A673 (cell line): ENCODE data around the gene NSD2.

Source experiments
- EZH2 ChIP-seq: fragments of 200-600 bp; sonication (generic); IDR thresholded peaks from 2 replicates; pipeline ENCODE4 v1.6.1; 2017; ENCODE audit warnings: borderline replicate concordance, low read depth, mild to moderate bottlenecking, mixed read lengths, antibody characterized with exemption, low read length; ENCODE audit not compliant: poor library complexity, severe bottlenecking
- TF ChIP-seq, protein P1 (sequence below): fragments of 300-800, 200-600 bp; sonication (generic); conservative IDR thresholded peaks from 2 replicates; pipeline ENCODE4 v1.5.1; 2017; ENCODE audit warnings: low read depth, mild to moderate bottlenecking, antibody characterized with exemption, low read length, moderate library complexity, mixed read lengths

DNA sequence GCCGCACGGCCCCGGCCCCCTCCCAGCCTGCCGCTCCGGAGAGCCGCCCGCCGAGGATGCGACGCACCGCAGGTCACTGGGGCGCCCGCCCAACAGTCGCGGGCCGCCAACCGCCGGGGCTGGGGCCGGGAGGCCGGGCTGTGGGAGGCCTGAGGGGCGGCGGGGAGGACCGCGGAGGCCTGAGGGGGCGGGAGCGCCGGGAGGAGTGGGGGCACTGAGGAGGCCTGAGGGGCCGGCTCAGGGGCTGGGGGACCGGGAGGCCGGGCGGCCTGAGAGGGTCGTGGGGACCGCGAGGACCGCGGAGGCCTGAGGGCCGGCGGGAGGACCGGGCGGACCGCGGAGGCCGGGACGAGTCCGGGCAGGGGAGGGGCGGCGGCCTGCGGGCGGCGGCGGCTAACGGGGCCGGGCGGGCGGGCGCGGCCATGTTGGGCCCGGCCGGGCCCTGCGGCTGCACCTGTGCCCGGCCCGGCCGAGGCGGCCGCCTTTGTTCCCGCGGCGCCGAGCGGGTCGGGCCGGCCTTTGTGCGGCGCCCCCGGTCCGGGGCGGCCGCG is 353 bp downstream of the NSD2 start:
- TF ChIP-seq, protein P1, sequence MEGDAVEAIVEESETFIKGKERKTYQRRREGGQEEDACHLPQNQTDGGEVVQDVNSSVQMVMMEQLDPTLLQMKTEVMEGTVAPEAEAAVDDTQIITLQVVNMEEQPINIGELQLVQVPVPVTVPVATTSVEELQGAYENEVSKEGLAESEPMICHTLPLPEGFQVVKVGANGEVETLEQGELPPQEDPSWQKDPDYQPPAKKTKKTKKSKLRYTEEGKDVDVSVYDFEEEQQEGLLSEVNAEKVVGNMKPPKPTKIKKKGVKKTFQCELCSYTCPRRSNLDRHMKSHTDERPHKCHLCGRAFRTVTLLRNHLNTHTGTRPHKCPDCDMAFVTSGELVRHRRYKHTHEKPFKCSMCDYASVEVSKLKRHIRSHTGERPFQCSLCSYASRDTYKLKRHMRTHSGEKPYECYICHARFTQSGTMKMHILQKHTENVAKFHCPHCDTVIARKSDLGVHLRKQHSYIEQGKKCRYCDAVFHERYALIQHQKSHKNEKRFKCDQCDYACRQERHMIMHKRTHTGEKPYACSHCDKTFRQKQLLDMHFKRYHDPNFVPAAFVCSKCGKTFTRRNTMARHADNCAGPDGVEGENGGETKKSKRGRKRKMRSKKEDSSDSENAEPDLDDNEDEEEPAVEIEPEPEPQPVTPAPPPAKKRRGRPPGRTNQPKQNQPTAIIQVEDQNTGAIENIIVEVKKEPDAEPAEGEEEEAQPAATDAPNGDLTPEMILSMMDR, result no peak
- TF ChIP-seq EZH2, result no peak
